ENCODE data around the gene POLR1B.
"Not testable (repeated sequence)": the region's sequence is repeated elsewhere in the genome, so short reads cannot be mapped to it uniquely, and the experiment has no call there.

Gene POLR1B

GRCh38 chr2:112602917-112603316, 60.7 kb downstream of the POLR1B start:
- DNase-seq, result no peak

GRCh38 chr2:112603731-112604130, 61.5 kb downstream of the POLR1B start:
- DNase-seq, result no peak

DNA sequence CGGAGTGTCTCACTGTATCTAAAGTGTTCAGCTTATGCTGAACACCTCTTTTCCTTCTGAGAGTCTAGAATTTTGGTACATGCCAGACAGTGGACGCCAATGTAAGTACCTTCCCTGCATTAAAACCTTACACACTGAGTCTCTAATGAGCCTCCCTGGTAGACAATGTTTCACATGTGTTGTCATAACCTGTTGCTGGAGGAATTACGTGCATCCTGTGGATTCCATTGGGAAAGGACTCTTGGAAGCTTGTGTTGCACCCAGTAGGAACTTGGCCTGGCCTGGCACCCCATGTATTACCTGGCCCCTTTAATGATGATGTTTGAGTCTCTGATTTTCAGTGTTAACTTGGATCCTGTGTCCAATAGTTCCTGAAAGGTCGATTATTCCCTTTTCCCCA, 62.7 kb downstream of the POLR1B start:
- DNase-seq, result no peak

- no peak for DNase-seq
These were observed 63.7 kb downstream of the POLR1B start for GRCh38 chr2:112605926-112606325.

- no peak for DNase-seq
These were observed 64.3 kb downstream of the POLR1B start for GRCh38 chr2:112606547-112606946.

GRCh38 chr2:112607680-112608438, 65.6 kb downstream of the POLR1B start:
- DNase-seq, result no peak

DNA sequence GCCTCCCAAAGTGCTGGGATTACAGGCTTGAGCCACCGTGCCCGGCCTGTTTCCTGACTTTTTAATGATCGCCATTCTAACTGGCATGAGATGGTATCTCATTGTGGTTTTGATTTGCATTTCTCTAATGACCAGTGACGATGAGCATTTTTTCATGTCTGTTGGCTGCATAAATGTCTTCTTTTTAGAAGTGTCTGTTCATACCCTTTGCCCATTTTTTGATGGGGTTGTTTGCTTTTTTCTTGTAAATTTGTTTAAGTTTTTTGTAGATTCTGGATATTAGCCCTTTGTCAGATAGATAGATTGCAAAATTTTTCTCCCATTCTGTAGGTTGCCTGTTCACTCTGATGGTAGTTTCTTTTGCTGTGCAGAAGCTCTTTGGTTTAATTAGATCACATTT, 67.1 kb downstream of the POLR1B start:
- not testable (repeated sequence) for DNase-seq

DNA sequence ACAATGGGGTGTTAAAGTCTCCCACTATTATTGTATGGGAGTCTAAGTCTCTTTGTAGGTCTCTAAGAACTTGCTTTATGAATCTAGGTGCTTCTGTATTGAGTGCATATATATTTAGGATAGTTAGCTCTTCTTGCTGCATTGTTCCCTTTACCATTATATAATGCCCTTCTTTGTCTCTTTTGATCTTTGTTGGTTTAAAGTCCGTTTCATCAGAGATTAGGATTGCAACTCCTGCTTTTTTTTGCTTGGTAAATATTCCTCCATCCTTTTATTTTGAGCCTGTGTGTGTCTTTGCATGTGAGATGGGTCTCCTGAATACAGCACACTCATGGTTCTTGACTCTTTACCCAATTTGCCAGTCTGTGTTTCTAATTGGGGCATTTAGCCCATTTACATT, 70.0 kb downstream of the POLR1B start:
- not testable (repeated sequence) for DNase-seq

DNA sequence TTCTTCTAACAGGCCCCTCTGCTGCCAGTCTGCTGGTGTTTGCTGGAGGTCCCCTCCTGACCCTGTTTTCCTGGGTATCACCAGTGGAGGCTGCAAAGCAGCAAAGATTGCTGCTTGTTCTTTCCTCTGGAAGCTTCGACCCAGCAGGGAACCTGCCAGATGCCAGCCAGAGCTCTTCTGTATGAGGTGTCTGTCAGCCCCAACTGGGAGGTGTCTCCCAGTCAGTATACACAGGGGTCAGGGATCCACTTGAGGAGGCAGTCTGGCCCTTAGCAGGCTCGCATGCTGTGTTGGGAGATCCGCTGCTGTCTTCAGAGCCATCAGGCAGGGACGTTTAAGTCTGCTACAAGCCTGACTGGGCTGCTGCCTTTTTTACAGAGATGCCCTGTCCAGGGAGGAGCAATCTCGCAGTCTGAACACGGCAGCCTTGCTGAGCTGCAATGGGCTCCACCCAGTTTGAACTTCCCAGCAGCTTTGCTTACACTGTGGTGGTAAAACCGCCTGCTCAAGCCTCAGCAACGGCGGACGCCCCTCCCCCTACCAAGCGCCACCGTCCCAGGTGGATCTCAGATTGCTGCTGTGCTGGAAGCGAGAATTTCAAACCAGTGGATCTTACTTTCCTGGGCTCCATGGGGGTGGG, 72.1 kb downstream of the POLR1B start:
- DNase-seq, result no peak

- no peak for DNase-seq
These were observed 72.8 kb downstream of the POLR1B start for GRCh38 chr2:112615051-112615450.

GRCh38 chr2:112615798-112616197, 73.5 kb downstream of the POLR1B start:
- DNase-seq, result not testable (repeated sequence)

DNA sequence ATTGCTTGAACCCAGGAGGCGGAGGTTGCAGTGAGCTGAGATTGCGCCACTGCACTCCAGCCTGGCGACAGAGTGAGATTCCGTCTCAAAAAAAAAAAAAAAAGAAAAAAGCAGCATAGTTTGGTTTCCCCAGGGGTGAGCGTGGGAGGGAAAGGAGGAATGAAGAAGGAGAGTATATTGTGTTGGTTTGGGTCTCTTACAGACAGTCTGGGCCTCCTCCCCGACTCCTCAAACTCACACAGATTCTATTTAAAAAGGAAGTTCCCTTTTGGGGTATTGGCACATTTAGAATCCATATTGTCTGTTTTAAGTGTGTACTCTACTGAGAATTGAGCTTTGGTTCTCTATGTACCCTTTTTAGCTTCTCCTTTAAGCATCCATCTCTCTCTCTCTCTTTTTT, 76.1 kb downstream of the POLR1B start:
- no peak for DNase-seq

- no peak for DNase-seq
These were observed 79.7 kb downstream of the POLR1B start for GRCh38 chr2:112621790-112622527.

- DNase-seq, result no peak
These were observed 80.2 kb downstream of the POLR1B start for GRCh38 chr2:112622528-112622849.

DNA sequence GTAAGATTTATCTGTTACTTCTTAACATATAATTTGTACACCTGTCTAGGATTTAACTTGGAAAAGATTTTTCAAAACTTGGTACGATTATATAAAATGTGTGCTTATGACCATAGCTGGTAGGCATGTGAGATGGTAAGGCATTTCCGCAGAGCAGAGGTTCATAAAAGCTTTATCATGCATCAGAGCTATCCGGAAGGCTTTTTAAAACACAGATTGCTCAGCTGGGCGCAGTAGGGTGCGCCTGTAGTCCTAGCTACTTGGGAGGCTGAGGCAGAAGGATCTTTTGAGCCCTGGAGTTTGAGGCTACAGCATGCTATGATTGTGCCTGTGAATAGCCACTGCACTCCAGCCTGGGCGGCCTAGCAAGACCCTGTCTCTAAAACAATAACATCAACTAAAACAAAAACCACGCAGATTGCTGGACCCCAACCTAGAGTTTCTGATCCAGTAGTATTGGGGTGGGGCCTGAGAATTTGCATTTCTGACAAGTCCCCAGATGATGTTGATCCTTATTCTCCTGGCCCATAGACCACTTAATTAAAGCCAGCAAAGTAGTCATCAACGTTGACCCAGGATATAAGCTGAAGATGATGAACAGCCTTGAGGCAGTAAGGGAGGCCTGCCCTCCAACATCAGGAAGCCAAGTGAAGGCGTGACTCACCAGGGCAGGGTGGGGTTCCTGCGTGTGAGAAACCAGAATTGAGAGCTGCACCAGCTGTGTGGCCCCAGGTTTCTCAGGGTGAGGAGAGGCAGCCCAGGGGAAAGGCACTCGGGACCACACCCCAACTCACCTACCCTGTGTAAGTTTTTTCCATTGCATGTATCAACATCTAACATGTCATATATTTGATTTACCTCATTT, 81.9 kb downstream of the POLR1B start:
- peak; percentile 16 for DNase-seq

GRCh38 chr2:112625474-112626114, 83.3 kb downstream of the POLR1B start:
- no peak for DNase-seq

GRCh38 chr2:112626604-112627059, 84.4 kb downstream of the POLR1B start:
- peak; percentile 43 for DNase-seq

Measured in effector CD8-positive, alpha-beta T cell (primary cell).